ENCODE measurements around the gene YTHDC1. TPM values are rescaled to one million over a fixed set of nuclear protein-coding genes. Genes with fewer than 3 reads are reported as not detected.
A peak's percentile ranks its signal among the peaks of the same experiment; 100 is the strongest.

YTHDC1 gene
- total and polyA plus RNA-seq, 7 experiments from 2014 or later, result 26.9 to 254 (median 206) TPM

- DNase-seq (no peak), ATAC-seq (no peak)
- peaks cover 20 to 61% (median 53%) of the 10 kb centered on the region in 7 donors for H3K4me1 Mint-ChIP-seq
- Histone ChIP-seq H3K4me3 (ENCODE audit: low read length) (peak overlapping the region; percentile 100), H3K9me3 (ENCODE audit: control insufficient read depth in 2 of 3, low read length in 3 of 3) (no peaks in the 10 kb centered on the region), H3K27me3 (ENCODE audit: control insufficient read depth in 2 of 2, insufficient read depth in 2 of 2, low read length in 2 of 2) (no peaks in the 10 kb centered on the region), H3K36me3 (ENCODE audit: control insufficient read depth in 2 of 3, insufficient read depth in 3 of 3, low read length in 3 of 3) (peaks cover 0 to 6% (median 0%) of the 10 kb centered on the region in 3 experiments), H3K27ac (ENCODE audit: low read depth, low read length) (peak overlapping the region; percentile 96), H3K4me1 (ENCODE audit: control insufficient read depth in 2 of 2, insufficient read depth in 2 of 2, low read length in 2 of 2) (peaks cover 37 to 48% of the 10 kb centered on the region in 2 donors)
- peaks cover 0 to 14% (median 0%) of the 10 kb centered on the region in 5 donors for H3K27me3 Mint-ChIP-seq
- intact Hi-C loops (cut with micrococcal nuclease), result loop anchor here (2.0 to 5.0 kb wide), 7 partner anchors 14 to 1414 kb away; partner anchors contain the start of genes SULT1B1 (in 1 of the 2) and UBA6 (in 1 of the 2)
- peak overlapping the region; percentile 97 to 100 (median 100) for H3K27ac Mint-ChIP-seq
- POLR2A ChIA-PET, result interaction anchor here (0.6 to 1.0 kb wide), 4 partner anchors 15 to 806 kb away, joined by 3 to 5 read pairs (median 4); no protein-coding TSS in a partner anchor
- peaks cover 0 to 11% (median 7%) of the 10 kb centered on the region in 5 donors for H3K36me3 Mint-ChIP-seq
- no peaks in the 10 kb centered on the region for H3K9me3 Mint-ChIP-seq
- H3K4me3 Mint-ChIP-seq, result peak overlapping the region; percentile 94 to 100 (median 98)
- CTCF ChIA-PET, result interaction anchor here (1.0 to 1.2 kb wide), 3 partner anchors 15 to 27 kb away, joined by 3 to 4 read pairs (median 4); no protein-coding TSS in a partner anchor
Observed at GRCh38 chr4:68348577-68348976, 1.3 kb downstream of the YTHDC1 start.

DNA sequence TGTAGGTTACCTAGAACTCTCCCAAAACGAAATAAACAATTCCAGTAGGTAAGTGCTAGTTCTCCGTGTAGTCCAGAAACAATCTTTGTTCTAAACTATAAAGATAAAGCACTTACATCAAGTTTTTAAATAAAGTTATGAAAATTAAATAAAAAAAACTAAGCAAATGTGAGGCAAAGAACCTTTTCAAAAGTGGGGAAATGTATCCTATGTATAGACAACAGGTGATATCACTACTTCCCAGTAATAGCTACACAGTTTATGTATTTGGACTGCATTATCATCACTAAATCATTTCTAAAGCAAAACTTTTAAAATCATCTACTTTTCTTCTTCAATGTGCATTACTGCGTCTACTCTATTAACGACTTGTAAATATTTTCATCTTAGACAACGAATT is 2.0 kb downstream of the YTHDC1 start:
- Histone ChIP-seq H3K4me3 (ENCODE audit: low read length) (peak overlapping the region; percentile 100), H3K27me3 (ENCODE audit: control insufficient read depth in 2 of 2, insufficient read depth in 2 of 2, low read length in 2 of 2) (no peaks in the 10 kb centered on the region), H3K36me3 (ENCODE audit: control insufficient read depth in 2 of 3, insufficient read depth in 3 of 3, low read length in 3 of 3) (peaks cover 0 to 6% (median 0%) of the 10 kb centered on the region in 3 experiments), H3K4me1 (ENCODE audit: control insufficient read depth in 2 of 2, insufficient read depth in 2 of 2, low read length in 2 of 2) (peaks cover 37 to 48% of the 10 kb centered on the region in 2 donors), H3K9me3 (ENCODE audit: control insufficient read depth in 2 of 3, low read length in 3 of 3) (no peaks in the 10 kb centered on the region), H3K27ac (ENCODE audit: low read depth, low read length) (peak overlapping the region; percentile 96)
- ChIA-PET CTCF (no interaction called here), POLR2A (no interaction called here)
- peaks cover 20 to 66% (median 53%) of the 10 kb centered on the region in 7 donors for H3K4me1 Mint-ChIP-seq
- intact Hi-C loops (cut with micrococcal nuclease), result loop anchor here (1.0 to 5.0 kb wide), 9 partner anchors 9 to 1414 kb away; partner anchors contain the start of genes SULT1B1 (in 1 of the 2) and UBA6 (in 1 of the 2)
- H3K27me3 Mint-ChIP-seq, result peaks cover 0 to 9% (median 0%) of the 10 kb centered on the region in 5 donors
- H3K36me3 Mint-ChIP-seq, result peaks cover 0 to 11% (median 7%) of the 10 kb centered on the region in 5 donors
- DNase-seq (no peak), ATAC-seq (no peak)
- peak overlapping the region; percentile 94 to 100 (median 98) for H3K4me3 Mint-ChIP-seq
- peak overlapping the region in 8 of 9 donors; percentile 97 to 100 (median 100) for H3K27ac Mint-ChIP-seq
- H3K9me3 Mint-ChIP-seq, result no peaks in the 10 kb centered on the region

DNA sequence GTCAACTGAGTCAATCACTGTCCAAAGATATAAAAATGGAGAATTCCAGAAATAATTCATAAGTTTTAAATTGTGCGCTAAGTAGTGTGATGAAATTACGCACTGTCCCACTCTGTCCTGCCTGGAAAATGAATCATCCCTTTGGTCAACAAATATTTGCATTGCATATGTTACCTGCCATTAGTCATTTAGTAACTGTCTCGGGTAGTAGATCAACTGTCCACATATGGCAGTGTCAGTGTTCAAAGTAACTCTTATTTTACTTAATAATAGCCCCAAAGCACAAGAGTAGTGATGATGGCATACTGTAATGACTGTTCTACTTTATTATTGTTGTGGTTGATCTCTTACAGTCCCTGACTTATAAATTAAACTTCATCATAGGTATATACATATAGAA is 3.4 kb downstream of the YTHDC1 start:
- Mint-ChIP-seq H3K27ac (peak overlapping the region in 5 of 9 donors; percentile 23 to 100 (median 98)), H3K4me3 (peak overlapping the region; percentile 13 to 99 (median 98)), H3K36me3 (peaks cover 0 to 11% (median 9%) of the 10 kb centered on the region in 5 donors), H3K27me3 (peaks cover 0 to 2% (median 0%) of the 10 kb centered on the region in 5 donors), H3K4me1 (peaks cover 24 to 78% (median 63%) of the 10 kb centered on the region in 7 donors), H3K9me3 (no peaks in the 10 kb centered on the region)
- ChIA-PET POLR2A (interaction anchor here (0.6 kb wide), 1 partner anchor 1338 kb away, joined by 3 read pairs; no protein-coding TSS in a partner anchor), CTCF (interaction anchor here (1.0 kb wide), 1 partner anchor 29 kb away, joined by 4 read pairs; no protein-coding TSS in a partner anchor)
- intact Hi-C loops (cut with micrococcal nuclease), result loop anchor here (2.0 to 5.0 kb wide), 4 partner anchors 30 to 1416 kb away; partner anchors contain the start of gene SULT1B1 (in 1 of the 2)
- Histone ChIP-seq H3K36me3 (ENCODE audit: control insufficient read depth in 2 of 3, insufficient read depth in 3 of 3, low read length in 3 of 3) (peaks cover 0 to 6% (median 0%) of the 10 kb centered on the region in 3 experiments), H3K4me3 (ENCODE audit: low read length) (no peak overlapping the region), H3K27ac (ENCODE audit: low read depth, low read length) (peak overlapping the region; percentile 96), H3K4me1 (ENCODE audit: control insufficient read depth in 2 of 2, insufficient read depth in 2 of 2, low read length in 2 of 2) (peaks cover 45 to 59% of the 10 kb centered on the region in 2 donors), H3K9me3 (ENCODE audit: control insufficient read depth in 2 of 3, low read length in 3 of 3) (no peaks in the 10 kb centered on the region), H3K27me3 (ENCODE audit: control insufficient read depth in 2 of 2, insufficient read depth in 2 of 2, low read length in 2 of 2) (no peaks in the 10 kb centered on the region)
- ATAC-seq, result no peak
- DNase-seq, result no peak

- no peaks in the 10 kb centered on the region for H3K27me3 Mint-ChIP-seq
- no peak for DNase-seq
- no peak for ATAC-seq
- Histone ChIP-seq H3K27ac (ENCODE audit: low read depth, low read length) (peak overlapping the region; percentile 34), H3K4me1 (ENCODE audit: control insufficient read depth in 2 of 2, insufficient read depth in 2 of 2, low read length in 2 of 2) (peaks cover 57 to 66% of the 10 kb centered on the region in 2 donors), H3K27me3 (ENCODE audit: control insufficient read depth in 2 of 2, insufficient read depth in 2 of 2, low read length in 2 of 2) (no peaks in the 10 kb centered on the region), H3K9me3 (ENCODE audit: control insufficient read depth in 2 of 3, low read length in 3 of 3) (no peaks in the 10 kb centered on the region), H3K4me3 (ENCODE audit: low read length) (no peak overlapping the region), H3K36me3 (ENCODE audit: control insufficient read depth in 2 of 3, insufficient read depth in 3 of 3, low read length in 3 of 3) (peaks cover 0 to 6% (median 0%) of the 10 kb centered on the region in 3 experiments)
- ChIA-PET POLR2A (interaction anchor here (0.8 kb wide), 1 partner anchor 29 kb away, joined by 6 read pairs; no protein-coding TSS in a partner anchor), CTCF (interaction anchor here (1.8 kb wide), 1 partner anchor 32 kb away, joined by 4 read pairs; no protein-coding TSS in a partner anchor)
- peaks cover 0 to 11% (median 9%) of the 10 kb centered on the region in 5 donors for H3K36me3 Mint-ChIP-seq
- peak overlapping the region in 7 of 9 donors; percentile 16 to 67 (median 61) for H3K27ac Mint-ChIP-seq
- peaks cover 27 to 93% (median 78%) of the 10 kb centered on the region in 7 donors for H3K4me1 Mint-ChIP-seq
- no peaks in the 10 kb centered on the region for H3K9me3 Mint-ChIP-seq
- peak overlapping the region in 8 of 10 donors; percentile 60 to 99 (median 74) for H3K4me3 Mint-ChIP-seq
- intact Hi-C loops (cut with micrococcal nuclease), result loop anchor here (5.0 kb wide), 4 partner anchors 33 to 1418 kb away; partner anchors contain the start of gene SULT1B1 (in 1 of the 2)
Observed at GRCh38 chr4:68344785-68345184, 5.1 kb downstream of the YTHDC1 start.

DNA sequence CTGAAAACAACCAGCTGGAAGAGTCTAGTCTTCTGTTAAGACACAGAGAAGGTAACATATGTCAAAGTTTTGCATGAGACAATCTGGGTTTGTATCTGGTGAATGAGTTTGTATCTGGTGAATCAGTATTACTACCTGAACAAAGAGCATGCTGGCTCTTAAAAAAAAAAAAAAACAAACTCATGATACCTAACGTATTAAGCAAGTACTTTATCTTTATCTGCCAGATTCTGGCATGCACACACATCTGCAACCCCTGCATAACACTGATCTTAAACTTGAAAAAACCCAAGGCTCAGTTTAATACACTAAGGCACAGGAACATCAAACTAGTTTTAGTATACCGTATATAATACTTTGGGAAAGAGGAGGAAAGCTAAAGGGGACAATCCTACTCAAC is 5.8 kb downstream of the YTHDC1 start:
- peaks cover 64 to 66% of the 10 kb centered on the region in 2 donors for H3K4me1 ChIP-seq (ENCODE audit: control insufficient read depth in 2 of 2, insufficient read depth in 2 of 2, low read length in 2 of 2)
- H3K9me3 ChIP-seq (ENCODE audit: control insufficient read depth in 2 of 3, low read length in 3 of 3), result no peaks in the 10 kb centered on the region
- intact Hi-C loops (cut with micrococcal nuclease), result loop anchor here (5.0 kb wide), 1 partner anchor 33 kb away; no protein-coding TSS in a partner anchor
- Mint-ChIP-seq H3K36me3 (peaks cover 0 to 10% (median 8%) of the 10 kb centered on the region in 5 donors), H3K27me3 (no peaks in the 10 kb centered on the region), H3K27ac (peak overlapping the region in 6 of 9 donors; percentile 19 to 71 (median 64)), H3K4me1 (peaks cover 33 to 100% (median 85%) of the 10 kb centered on the region in 7 donors), H3K4me3 (peak overlapping the region; percentile 14 to 99 (median 72)), H3K9me3 (no peaks in the 10 kb centered on the region)
- ATAC-seq (no peak), DNase-seq (no peak)
- CTCF ChIA-PET, result interaction anchor here (0.6 to 1.8 kb wide), 5 partner anchors 8 to 89 kb away, joined by 3 to 4 read pairs (median 3); no protein-coding TSS in a partner anchor
- H3K4me3 ChIP-seq (ENCODE audit: low read length), result peak overlapping the region; percentile 13
- no peaks in the 10 kb centered on the region for H3K27me3 ChIP-seq (ENCODE audit: control insufficient read depth in 2 of 2, insufficient read depth in 2 of 2, low read length in 2 of 2)
- POLR2A ChIA-PET, result interaction anchor here (0.8 kb wide), 1 partner anchor 801 kb away, joined by 7 read pairs; no protein-coding TSS in a partner anchor
- H3K27ac ChIP-seq (ENCODE audit: low read depth, low read length), result peak overlapping the region; percentile 34
- peaks cover 0 to 3% (median 0%) of the 10 kb centered on the region in 3 experiments for H3K36me3 ChIP-seq (ENCODE audit: control insufficient read depth in 2 of 3, insufficient read depth in 3 of 3, low read length in 3 of 3)

DNA sequence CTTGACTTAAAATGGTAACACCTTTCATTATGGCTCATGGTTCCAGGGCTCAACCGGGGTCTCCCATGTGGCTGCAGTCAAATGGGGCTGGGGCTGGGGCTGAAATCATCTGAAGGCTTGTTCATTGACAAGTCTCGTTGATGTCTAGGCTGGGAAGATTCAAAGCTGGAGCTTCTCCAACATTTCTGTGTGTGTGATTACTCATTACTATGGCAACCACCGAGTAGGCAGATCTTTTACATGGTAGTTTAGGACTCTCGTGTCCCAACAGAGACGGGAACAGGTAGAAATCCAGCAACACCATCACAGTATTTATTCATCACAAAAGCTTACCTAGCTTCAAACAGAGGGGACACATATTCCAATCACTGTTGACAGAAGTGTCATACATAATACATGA is 7.8 kb downstream of the YTHDC1 start:
- no peaks in the 10 kb centered on the region for H3K27me3 ChIP-seq (ENCODE audit: control insufficient read depth in 2 of 2, insufficient read depth in 2 of 2, low read length in 2 of 2)
- Mint-ChIP-seq H3K9me3 (no peaks in the 10 kb centered on the region), H3K4me3 (peak overlapping the region; percentile 2 to 99 (median 52)), H3K36me3 (peaks cover 2 to 17% (median 9%) of the 10 kb centered on the region in 5 donors), H3K4me1 (peaks cover 38 to 99% (median 80%) of the 10 kb centered on the region in 7 donors), H3K27me3 (no peaks in the 10 kb centered on the region), H3K27ac (peak overlapping the region in 7 of 9 donors; percentile 4 to 76 (median 45))
- peak overlapping the region; percentile 16 for H3K27ac ChIP-seq (ENCODE audit: low read depth, low read length)
- ChIA-PET CTCF (interaction anchor here (0.9 kb wide), 1 partner anchor 34 kb away, joined by 6 read pairs; no protein-coding TSS in a partner anchor), POLR2A (no interaction called here)
- peaks cover 2 to 7% (median 5%) of the 10 kb centered on the region in 3 experiments for H3K36me3 ChIP-seq (ENCODE audit: control insufficient read depth in 2 of 3, insufficient read depth in 3 of 3, low read length in 3 of 3)
- no peak for DNase-seq
- ATAC-seq, result no peak
- H3K4me3 ChIP-seq (ENCODE audit: low read length), result no peak overlapping the region
- intact Hi-C loops (cut with micrococcal nuclease), result loop anchor here (5.0 kb wide), 1 partner anchor 35 kb away; no protein-coding TSS in a partner anchor
- H3K9me3 ChIP-seq (ENCODE audit: control insufficient read depth in 2 of 3, low read length in 3 of 3), result no peaks in the 10 kb centered on the region
- H3K4me1 ChIP-seq (ENCODE audit: control insufficient read depth in 2 of 2, insufficient read depth in 2 of 2, low read length in 2 of 2), result peaks cover 50 to 55% of the 10 kb centered on the region in 2 donors

Data from naive thymus-derived CD4-positive, alpha-beta T cell (primary cell).